Measurements from ENCODE around the gene OTUB2.

DNA sequence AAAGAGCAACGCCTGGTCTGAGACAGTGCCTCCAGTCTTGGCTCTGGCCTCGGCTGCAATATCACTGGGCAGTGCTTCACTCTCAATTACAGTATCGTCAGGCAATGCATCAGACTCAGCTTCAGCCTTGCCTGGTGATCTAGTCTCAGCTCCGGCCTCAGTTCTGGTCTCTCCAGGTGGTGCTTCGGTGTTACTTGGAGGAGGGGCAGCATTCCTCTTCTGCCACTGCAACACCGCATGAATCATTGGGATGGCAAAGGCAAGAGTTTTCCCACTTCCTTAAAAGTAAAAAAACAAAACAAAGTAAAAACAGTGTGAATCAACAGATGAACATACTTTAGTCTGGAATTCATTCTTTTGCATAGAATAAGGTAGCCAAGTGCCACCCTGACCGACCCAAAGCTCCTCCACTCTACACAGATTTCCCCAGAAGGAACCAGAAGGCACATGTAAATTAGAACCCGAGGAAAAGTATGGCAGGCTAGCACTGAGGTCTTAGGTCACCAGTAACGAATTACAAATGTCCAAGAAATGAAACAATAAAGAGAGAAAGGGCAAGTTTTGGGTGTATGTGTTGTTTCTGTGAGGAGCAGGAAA lies 36.3 kb downstream of the OTUB2 start:
- TF ChIP-seq, protein P1, sequence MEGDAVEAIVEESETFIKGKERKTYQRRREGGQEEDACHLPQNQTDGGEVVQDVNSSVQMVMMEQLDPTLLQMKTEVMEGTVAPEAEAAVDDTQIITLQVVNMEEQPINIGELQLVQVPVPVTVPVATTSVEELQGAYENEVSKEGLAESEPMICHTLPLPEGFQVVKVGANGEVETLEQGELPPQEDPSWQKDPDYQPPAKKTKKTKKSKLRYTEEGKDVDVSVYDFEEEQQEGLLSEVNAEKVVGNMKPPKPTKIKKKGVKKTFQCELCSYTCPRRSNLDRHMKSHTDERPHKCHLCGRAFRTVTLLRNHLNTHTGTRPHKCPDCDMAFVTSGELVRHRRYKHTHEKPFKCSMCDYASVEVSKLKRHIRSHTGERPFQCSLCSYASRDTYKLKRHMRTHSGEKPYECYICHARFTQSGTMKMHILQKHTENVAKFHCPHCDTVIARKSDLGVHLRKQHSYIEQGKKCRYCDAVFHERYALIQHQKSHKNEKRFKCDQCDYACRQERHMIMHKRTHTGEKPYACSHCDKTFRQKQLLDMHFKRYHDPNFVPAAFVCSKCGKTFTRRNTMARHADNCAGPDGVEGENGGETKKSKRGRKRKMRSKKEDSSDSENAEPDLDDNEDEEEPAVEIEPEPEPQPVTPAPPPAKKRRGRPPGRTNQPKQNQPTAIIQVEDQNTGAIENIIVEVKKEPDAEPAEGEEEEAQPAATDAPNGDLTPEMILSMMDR (conservative IDR thresholded peaks at IDR 0.05; ENCODE audit: low read depth, low read length) = no peak
- no peak for TF ChIP-seq EZH2 (IDR thresholded peaks at IDR 0.05; ENCODE audit: borderline replicate concordance, low read depth, low read length, poor library complexity, severe bottlenecking)

Measured in A673 (cell line).